ENCODE measurements around the gene TMEM97. TPM values are rescaled to one million over a fixed set of nuclear protein-coding genes. Genes with fewer than 3 reads are reported as not detected.
"Not testable (repeated sequence)": the region's sequence is repeated elsewhere in the genome, so short reads cannot be mapped to it uniquely, and the experiment has no call there.

The TMEM97 gene
- polyA plus RNA-seq, 4 donors: 1.8 to 33.1 (median 16.7) TPM

DNA sequence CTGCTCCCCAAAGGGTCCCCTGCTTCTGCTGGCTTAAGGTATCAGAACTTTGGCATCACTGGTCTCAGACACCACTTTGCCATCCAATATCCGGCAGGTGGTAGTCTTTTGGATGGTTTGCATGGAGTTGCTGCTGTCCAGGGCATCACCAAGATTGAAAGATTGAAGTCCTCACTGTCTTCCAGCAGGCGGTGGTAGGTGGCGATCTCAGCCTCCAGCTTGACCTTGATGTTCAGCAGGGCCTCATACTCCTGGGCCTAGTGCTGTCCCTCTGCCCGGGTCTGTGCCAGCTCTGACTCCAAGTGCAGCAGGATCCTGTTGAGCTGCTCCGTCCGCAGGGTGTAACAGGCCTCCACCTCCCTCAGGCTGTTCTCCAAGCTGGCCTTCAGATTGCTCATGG is 43.0 kb upstream of the TMEM97 start:
- Histone ChIP-seq H3K4me3 (ENCODE audit: low read depth in 1 of 3, low read length in 3 of 3) (no peak overlapping the region), H3K36me3 (ENCODE audit: control insufficient read depth in 3 of 3, insufficient read depth in 2 of 3, low read depth in 1 of 3, low read length in 3 of 3) (no peaks in the 10 kb centered on the region), H3K27ac (ENCODE audit: low read depth in 1 of 3, low read length in 2 of 3) (no peak overlapping the region), H3K4me1 (ENCODE audit: control insufficient read depth in 3 of 3, insufficient read depth in 2 of 3, low read depth in 1 of 3, low read length in 2 of 3) (no peaks in the 10 kb centered on the region), H3K9me3 (ENCODE audit: control insufficient read depth in 2 of 2, insufficient read depth in 1 of 2, low read depth in 1 of 2, low read length in 1 of 2) (peaks cover 0 to 3% of the 10 kb centered on the region in 2 donors), H3K27me3 (ENCODE audit: control insufficient read depth in 3 of 3, insufficient read depth in 3 of 3, low read length in 3 of 3) (peaks cover 0 to 7% (median 0%) of the 10 kb centered on the region in 3 donors)
- DNase-seq (no peak), FAIRE-seq (no peak)
- 84 to 89% (median 85%) methylated on average over 6 of the region's 6 CpGs for WGBS, 3 donors

DNA sequence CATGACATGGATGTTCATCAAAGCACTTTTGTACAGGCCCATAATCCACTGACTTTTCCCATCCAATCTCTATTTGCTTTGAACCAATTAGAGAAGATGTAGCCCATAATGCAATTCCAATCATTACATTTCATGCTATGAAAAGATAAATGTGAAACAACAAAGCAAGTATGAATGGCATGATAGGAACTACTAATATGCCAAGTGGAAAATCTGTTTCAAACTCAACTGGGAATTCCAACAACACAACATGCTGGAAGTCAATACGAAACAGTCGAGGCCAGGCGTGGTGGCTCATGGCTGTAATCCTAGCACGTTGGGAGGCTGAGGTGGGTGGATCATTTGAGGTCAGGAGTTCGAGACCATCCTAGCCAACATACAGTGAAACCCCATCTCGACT is 39.6 kb upstream of the TMEM97 start:
- Histone ChIP-seq H3K36me3 (ENCODE audit: control insufficient read depth in 3 of 3, insufficient read depth in 2 of 3, low read depth in 1 of 3, low read length in 3 of 3) (no peaks in the 10 kb centered on the region), H3K4me1 (ENCODE audit: control insufficient read depth in 3 of 3, insufficient read depth in 2 of 3, low read depth in 1 of 3, low read length in 2 of 3) (no peaks in the 10 kb centered on the region), H3K4me3 (ENCODE audit: low read depth in 1 of 3, low read length in 3 of 3) (no peak overlapping the region), H3K9me3 (ENCODE audit: control insufficient read depth in 2 of 2, insufficient read depth in 1 of 2, low read depth in 1 of 2, low read length in 1 of 2) (no peaks in the 10 kb centered on the region), H3K27ac (ENCODE audit: low read depth in 1 of 3, low read length in 2 of 3) (no peak overlapping the region), H3K27me3 (ENCODE audit: control insufficient read depth in 3 of 3, insufficient read depth in 3 of 3, low read length in 3 of 3) (peaks cover 0 to 2% (median 0%) of the 10 kb centered on the region in 3 donors)
- no peak for FAIRE-seq
- no peak for DNase-seq
- 80 to 91% (median 85%) methylated on average over 6 of the region's 6 CpGs for whole genome bisulfite sequencing, 3 donors

DNA sequence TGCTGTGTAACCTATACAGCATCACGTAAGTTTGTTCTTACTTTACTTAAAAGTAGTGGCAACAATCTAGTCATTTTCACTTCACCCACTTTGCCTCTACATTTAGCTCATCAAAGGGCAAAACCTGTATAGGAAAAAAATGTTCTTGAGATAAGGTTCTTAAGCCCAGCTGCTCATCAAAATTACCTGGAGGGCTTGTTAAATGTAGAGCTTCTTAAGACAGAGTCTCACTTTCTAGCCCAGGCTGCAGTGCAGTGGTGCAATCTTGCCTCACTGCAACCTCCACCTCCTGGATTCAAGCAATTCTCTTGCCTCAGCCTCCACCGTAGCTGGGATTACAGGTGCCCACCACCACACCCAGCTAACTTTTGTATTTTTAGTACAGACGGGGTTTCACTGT is 38.2 kb upstream of the TMEM97 start:
- FAIRE-seq (no peak), DNase-seq (no peak)
- 83 to 86% (median 83%) methylated on average over 3 of the region's 3 CpGs for WGBS, 3 donors
- Histone ChIP-seq H3K9me3 (ENCODE audit: control insufficient read depth in 2 of 2, insufficient read depth in 1 of 2, low read depth in 1 of 2, low read length in 1 of 2) (no peaks in the 10 kb centered on the region), H3K4me3 (ENCODE audit: low read depth in 1 of 3, low read length in 3 of 3) (no peak overlapping the region), H3K27ac (ENCODE audit: low read depth in 1 of 3, low read length in 2 of 3) (no peak overlapping the region), H3K27me3 (ENCODE audit: control insufficient read depth in 3 of 3, insufficient read depth in 3 of 3, low read length in 3 of 3) (no peaks in the 10 kb centered on the region), H3K4me1 (ENCODE audit: control insufficient read depth in 3 of 3, insufficient read depth in 2 of 3, low read depth in 1 of 3, low read length in 2 of 3) (no peaks in the 10 kb centered on the region), H3K36me3 (ENCODE audit: control insufficient read depth in 3 of 3, insufficient read depth in 2 of 3, low read depth in 1 of 3, low read length in 3 of 3) (no peaks in the 10 kb centered on the region)

DNA sequence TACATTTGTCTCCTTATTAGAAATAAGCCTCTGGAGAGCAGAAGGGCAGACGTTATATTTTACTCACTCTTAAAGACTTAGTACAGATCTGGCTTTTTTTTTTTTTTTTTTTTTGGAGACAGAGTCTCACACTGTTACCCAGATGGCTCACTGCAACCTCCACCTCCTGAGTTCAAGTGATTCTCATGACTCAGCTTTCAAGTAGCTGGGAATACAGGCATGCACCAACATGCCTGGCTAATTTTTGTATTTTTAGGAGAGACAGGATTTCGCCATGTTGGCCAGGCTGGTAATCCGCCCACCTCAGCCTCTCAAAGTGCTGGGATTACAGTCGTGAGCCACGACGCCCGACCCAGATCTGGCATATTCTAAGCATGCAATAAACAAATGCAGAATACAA is 36.4 kb upstream of the TMEM97 start:
- Histone ChIP-seq H3K27me3 (ENCODE audit: control insufficient read depth in 3 of 3, insufficient read depth in 3 of 3, low read length in 3 of 3) (no peaks in the 10 kb centered on the region), H3K27ac (ENCODE audit: low read depth in 1 of 3, low read length in 2 of 3) (no peak overlapping the region), H3K36me3 (ENCODE audit: control insufficient read depth in 3 of 3, insufficient read depth in 2 of 3, low read depth in 1 of 3, low read length in 3 of 3) (no peaks in the 10 kb centered on the region), H3K4me3 (ENCODE audit: low read depth in 1 of 3, low read length in 3 of 3) (no peak overlapping the region), H3K4me1 (ENCODE audit: control insufficient read depth in 3 of 3, insufficient read depth in 2 of 3, low read depth in 1 of 3, low read length in 2 of 3) (no peaks in the 10 kb centered on the region), H3K9me3 (ENCODE audit: control insufficient read depth in 2 of 2, insufficient read depth in 1 of 2, low read depth in 1 of 2, low read length in 1 of 2) (no peaks in the 10 kb centered on the region)
- FAIRE-seq (no peak), DNase-seq (no peak)
- WGBS, 3 donors: 77 to 81% (median 81%) methylated on average over 7 of the region's 7 CpGs

DNA sequence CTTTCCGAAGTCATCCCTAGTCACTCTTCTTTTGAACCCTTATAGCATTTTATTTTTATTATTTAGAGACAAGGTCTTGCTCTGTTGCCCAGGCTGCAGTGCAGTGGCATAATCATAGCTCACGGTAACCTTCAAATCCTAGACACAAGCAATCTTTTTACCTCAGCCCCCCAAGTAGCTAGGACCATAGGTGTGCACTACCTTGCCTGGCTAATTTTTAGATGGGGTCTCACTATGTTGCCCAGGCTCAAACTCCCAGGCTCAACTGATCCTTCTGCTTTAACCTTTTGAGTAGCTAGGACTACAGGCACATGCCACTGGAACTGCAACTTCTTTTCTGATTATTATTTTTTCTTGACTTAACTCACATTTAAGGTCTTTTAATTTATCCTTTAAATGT is 33.0 kb upstream of the TMEM97 start:
- WGBS, 3 donors: 48 to 77% (median 64%) methylated on average over 2 of the region's 2 CpGs
- H3K27me3 ChIP-seq (ENCODE audit: control insufficient read depth in 3 of 3, insufficient read depth in 3 of 3, low read length in 3 of 3): no peaks in the 10 kb centered on the region
- DNase-seq (no peak), FAIRE-seq (no peak)
- no peak overlapping the region for H3K4me3 ChIP-seq (ENCODE audit: low read depth in 1 of 3, low read length in 3 of 3)
- H3K36me3 ChIP-seq (ENCODE audit: control insufficient read depth in 3 of 3, insufficient read depth in 2 of 3, low read depth in 1 of 3, low read length in 3 of 3): no peaks in the 10 kb centered on the region
- no peaks in the 10 kb centered on the region for H3K9me3 ChIP-seq (ENCODE audit: control insufficient read depth in 2 of 2, insufficient read depth in 1 of 2, low read depth in 1 of 2, low read length in 1 of 2)
- no peaks in the 10 kb centered on the region for H3K4me1 ChIP-seq (ENCODE audit: control insufficient read depth in 3 of 3, insufficient read depth in 2 of 3, low read depth in 1 of 3, low read length in 2 of 3)
- H3K27ac ChIP-seq (ENCODE audit: low read depth in 1 of 3, low read length in 2 of 3): no peak overlapping the region

DNA sequence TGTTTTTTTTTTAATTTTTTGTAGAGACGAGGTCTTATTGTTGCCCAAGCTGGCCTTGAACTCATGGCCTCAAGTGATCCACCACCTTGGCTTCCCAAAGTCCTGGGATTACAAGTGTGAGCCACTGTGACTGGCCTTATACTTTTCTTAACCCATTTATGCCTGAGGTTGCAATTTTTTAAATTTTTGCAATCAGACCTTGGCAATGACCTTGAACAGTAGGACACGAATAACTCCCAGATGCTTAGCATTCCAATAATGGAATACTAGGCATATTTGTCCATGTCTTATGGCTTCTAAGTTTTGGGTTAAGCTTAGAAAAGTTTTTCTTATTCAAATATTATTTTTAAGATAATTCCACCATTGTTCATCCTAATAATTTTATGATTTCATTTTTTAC is 28.3 kb upstream of the TMEM97 start:
- FAIRE-seq: no peak
- 57 to 71% (median 69%) methylated on average over 2 of the region's 2 CpGs for WGBS, 3 donors
- Histone ChIP-seq H3K27me3 (ENCODE audit: control insufficient read depth in 3 of 3, insufficient read depth in 3 of 3, low read length in 3 of 3) (no peaks in the 10 kb centered on the region), H3K36me3 (ENCODE audit: control insufficient read depth in 3 of 3, insufficient read depth in 2 of 3, low read depth in 1 of 3, low read length in 3 of 3) (no peaks in the 10 kb centered on the region), H3K9me3 (ENCODE audit: control insufficient read depth in 2 of 2, insufficient read depth in 1 of 2, low read depth in 1 of 2, low read length in 1 of 2) (no peaks in the 10 kb centered on the region), H3K4me1 (ENCODE audit: control insufficient read depth in 3 of 3, insufficient read depth in 2 of 3, low read depth in 1 of 3, low read length in 2 of 3) (no peaks in the 10 kb centered on the region), H3K27ac (ENCODE audit: low read depth in 1 of 3, low read length in 2 of 3) (no peak overlapping the region), H3K4me3 (ENCODE audit: low read depth in 1 of 3, low read length in 3 of 3) (no peak overlapping the region)
- no peak for DNase-seq

DNA sequence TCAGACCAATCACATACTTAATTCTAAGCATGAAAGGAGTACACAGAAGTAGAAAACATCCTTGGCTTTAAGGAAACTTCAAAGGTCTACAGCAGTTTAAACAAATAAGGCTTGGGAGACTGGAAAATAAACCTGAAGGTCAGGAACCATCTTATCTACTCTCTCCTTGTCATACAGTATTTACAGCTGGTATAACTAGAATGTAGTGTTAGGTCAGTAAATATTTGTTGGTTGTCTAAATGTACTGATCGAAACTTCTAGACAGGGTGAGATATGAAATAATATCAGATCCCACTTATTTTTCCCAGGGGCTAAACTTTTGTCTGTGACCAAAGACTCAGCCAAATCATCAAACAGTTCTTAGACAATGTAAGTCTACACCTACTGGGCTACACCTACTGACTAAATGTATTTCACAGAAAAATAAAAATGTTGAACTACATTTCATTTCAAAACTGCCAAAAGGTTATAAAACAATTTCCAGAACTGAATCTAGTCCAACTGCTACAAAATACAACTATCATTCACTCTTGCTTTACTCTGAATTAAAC is 27.1 kb upstream of the TMEM97 start:
- FAIRE-seq (no peak), DNase-seq (no peak)
- WGBS, 3 donors: 22 to 61% (median 33%) methylated on average over 1 of the region's 1 CpG
- Histone ChIP-seq H3K4me1 (ENCODE audit: control insufficient read depth in 3 of 3, insufficient read depth in 2 of 3, low read depth in 1 of 3, low read length in 2 of 3) (no peaks in the 10 kb centered on the region), H3K4me3 (ENCODE audit: low read depth in 1 of 3, low read length in 3 of 3) (no peak overlapping the region), H3K27me3 (ENCODE audit: control insufficient read depth in 3 of 3, insufficient read depth in 3 of 3, low read length in 3 of 3) (no peaks in the 10 kb centered on the region), H3K9me3 (ENCODE audit: control insufficient read depth in 2 of 2, insufficient read depth in 1 of 2, low read depth in 1 of 2, low read length in 1 of 2) (no peaks in the 10 kb centered on the region), H3K36me3 (ENCODE audit: control insufficient read depth in 3 of 3, insufficient read depth in 2 of 3, low read depth in 1 of 3, low read length in 3 of 3) (no peaks in the 10 kb centered on the region), H3K27ac (ENCODE audit: low read depth in 1 of 3, low read length in 2 of 3) (no peak overlapping the region)

DNA sequence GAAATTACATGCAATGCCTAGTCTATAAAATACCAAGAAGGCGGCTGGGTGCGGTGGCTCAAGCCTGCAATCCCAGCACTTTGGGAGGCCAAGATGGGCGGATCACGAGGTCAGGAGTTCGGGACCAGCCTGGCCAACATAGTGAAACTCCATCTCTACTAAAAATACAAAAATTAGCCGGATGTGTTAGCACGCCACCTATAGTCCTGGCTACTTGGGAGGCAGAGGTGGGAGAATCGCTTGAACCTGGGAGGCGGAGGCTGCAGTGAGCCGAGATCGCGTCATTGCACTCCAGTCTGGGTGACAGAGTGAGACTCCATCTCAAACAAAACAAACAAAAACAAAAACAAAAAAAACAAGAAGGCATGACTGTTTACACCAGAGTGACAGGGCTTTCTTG is 26.1 kb upstream of the TMEM97 start:
- not testable (repeated sequence) for H3K36me3 ChIP-seq (ENCODE audit: control insufficient read depth in 3 of 3, insufficient read depth in 2 of 3, low read depth in 1 of 3, low read length in 3 of 3); FAIRE-seq; H3K4me3 ChIP-seq (ENCODE audit: low read depth in 1 of 3, low read length in 3 of 3); H3K4me1 ChIP-seq (ENCODE audit: control insufficient read depth in 3 of 3, insufficient read depth in 2 of 3, low read depth in 1 of 3, low read length in 2 of 3); H3K9me3 ChIP-seq (ENCODE audit: control insufficient read depth in 2 of 2, insufficient read depth in 1 of 2, low read depth in 1 of 2, low read length in 1 of 2); DNase-seq; H3K27me3 ChIP-seq (ENCODE audit: control insufficient read depth in 3 of 3, insufficient read depth in 3 of 3, low read length in 3 of 3); H3K27ac ChIP-seq (ENCODE audit: low read depth in 1 of 3, low read length in 2 of 3)
- WGBS, 3 donors: 85 to 91% (median 85%) methylated on average over 12 of the region's 12 CpGs

DNA sequence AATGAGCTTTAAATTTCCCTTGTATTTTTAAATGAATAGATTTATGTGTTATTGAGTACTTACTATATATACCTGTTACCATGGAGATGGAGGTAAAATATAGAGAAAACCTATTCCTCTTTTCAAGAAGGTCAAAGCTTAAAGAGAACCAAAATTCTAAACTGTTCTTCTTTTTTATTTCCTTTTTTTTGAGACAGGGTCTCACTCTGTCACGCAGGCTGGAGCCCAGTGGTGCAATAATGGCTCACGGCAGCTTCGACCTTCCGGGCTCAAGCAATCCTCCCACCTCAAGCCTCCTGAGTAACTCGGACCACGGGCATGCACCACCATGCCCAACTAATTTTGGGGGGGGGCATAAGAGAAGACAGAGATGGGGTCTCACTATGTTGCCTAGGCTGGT is 25.0 kb upstream of the TMEM97 start:
- no peak for FAIRE-seq
- no peak overlapping the region for H3K4me3 ChIP-seq (ENCODE audit: low read depth in 1 of 3, low read length in 3 of 3)
- no peaks in the 10 kb centered on the region for H3K27me3 ChIP-seq (ENCODE audit: control insufficient read depth in 3 of 3, insufficient read depth in 3 of 3, low read length in 3 of 3)
- H3K9me3 ChIP-seq (ENCODE audit: control insufficient read depth in 2 of 2, insufficient read depth in 1 of 2, low read depth in 1 of 2, low read length in 1 of 2): no peaks in the 10 kb centered on the region
- H3K4me1 ChIP-seq (ENCODE audit: control insufficient read depth in 3 of 3, insufficient read depth in 2 of 3, low read depth in 1 of 3, low read length in 2 of 3): no peaks in the 10 kb centered on the region
- no peak overlapping the region for H3K27ac ChIP-seq (ENCODE audit: low read depth in 1 of 3, low read length in 2 of 3)
- DNase-seq: no peak
- H3K36me3 ChIP-seq (ENCODE audit: control insufficient read depth in 3 of 3, insufficient read depth in 2 of 3, low read depth in 1 of 3, low read length in 3 of 3): no peaks in the 10 kb centered on the region
- 83 to 96% (median 84%) methylated on average over 6 of the region's 6 CpGs for WGBS, 3 donors
